H9 (cell line): Measurements from ENCODE around the gene C4orf33. TPM values are rescaled to one million over a fixed set of nuclear protein-coding genes. Genes with fewer than 3 reads are reported as not detected.

Source experiments
- DNase-seq: peaks from one replicate; pipeline ENCODE4 v3.0.0-alpha.2; 2017
- H2AFZ ChIP-seq: one replicate; pipeline ENCODE4 v1.6.1; 2013; ENCODE audit warnings: mild to moderate bottlenecking, low read length, control low read depth, moderate library complexity
- H2AK5ac ChIP-seq: 2 replicates; pipeline ENCODE4 v1.6.1; 2013; ENCODE audit warnings: low read length, control low read depth, mixed read lengths; ENCODE audit not compliant: insufficient read length
- H2BK120ac ChIP-seq: one replicate; pipeline ENCODE4 v1.6.1; 2013; ENCODE audit warnings: low read depth, mild to moderate bottlenecking, low read length, control low read depth, inconsistent platforms; ENCODE audit not compliant: poor library complexity, severe bottlenecking
- H2BK12ac ChIP-seq: 2 replicates; pipeline ENCODE4 v1.6.1; 2013; ENCODE audit warnings: low read length, control low read depth, mixed read lengths, low read depth; ENCODE audit not compliant: insufficient read length
- H2BK15ac ChIP-seq: 2 replicates; pipeline ENCODE4 v1.6.1; 2013; ENCODE audit warnings: low read depth, low read length, control low read depth
- H2BK20ac ChIP-seq: one replicate; pipeline ENCODE4 v1.6.1; 2013; ENCODE audit warnings: low read depth, mild to moderate bottlenecking, low read length, control low read depth, inconsistent platforms; ENCODE audit not compliant: poor library complexity, severe bottlenecking
- H2BK5ac ChIP-seq: 2 replicates; pipeline ENCODE4 v1.6.1; 2013; ENCODE audit warnings: low read length, control low read depth, mixed read lengths; ENCODE audit not compliant: insufficient read length
- H3K14ac ChIP-seq: 2 replicates; pipeline ENCODE4 v1.6.1; 2013; ENCODE audit warnings: low read length, control low read depth; ENCODE audit not compliant: insufficient read depth
- H3K18ac ChIP-seq: 2 replicates; pipeline ENCODE4 v1.6.1; 2013; ENCODE audit warnings: low read depth, mild to moderate bottlenecking, mixed read lengths, low read length, control low read depth; ENCODE audit not compliant: insufficient read length
- H3K23ac ChIP-seq: 2 replicates; pipeline ENCODE4 v1.6.1; 2013; ENCODE audit warnings: low read length, control low read depth, mixed read lengths, low read depth; ENCODE audit not compliant: insufficient read length
- H3K23me2 ChIP-seq: 2 replicates; pipeline ENCODE4 v1.6.1; 2013; ENCODE audit warnings: low read depth, mild to moderate bottlenecking, mixed read lengths, low read length, control low read depth; ENCODE audit not compliant: insufficient read length, poor library complexity, severe bottlenecking
- H3K27ac ChIP-seq: 2 replicates; pipeline ENCODE4 v1.5.1; 2013; ENCODE audit warnings: low read length, control low read depth, mixed read lengths, low read depth; ENCODE audit not compliant: insufficient read length
- H3K27me3 ChIP-seq: 2 replicates; pipeline ENCODE4 v1.6.1; 2013; ENCODE audit warnings: low read length, control low read depth, inconsistent platforms; ENCODE audit not compliant: insufficient read depth
- H3K4ac ChIP-seq: 2 replicates; pipeline ENCODE4 v1.6.1; 2013; ENCODE audit warnings: low read depth, mild to moderate bottlenecking, control low read depth, inconsistent platforms, low read length, moderate library complexity
- H3K4me1 ChIP-seq: 2 replicates; pipeline ENCODE4 v1.6.1; 2013; ENCODE audit warnings: low read length, control low read depth, inconsistent platforms; ENCODE audit not compliant: insufficient read depth
- H3K4me2 ChIP-seq: 2 replicates; pipeline ENCODE4 v1.6.1; 2013; ENCODE audit warnings: low read length, control low read depth, mixed read lengths; ENCODE audit not compliant: insufficient read length, insufficient read depth
- H3K56ac ChIP-seq: 2 replicates; pipeline ENCODE4 v1.6.1; 2013; ENCODE audit warnings: low read depth, mild to moderate bottlenecking, mixed read lengths, low read length, control low read depth; ENCODE audit not compliant: insufficient read length
- H3K79me1 ChIP-seq: 2 replicates; pipeline ENCODE4 v1.6.1; 2013; ENCODE audit warnings: low read depth, mild to moderate bottlenecking, moderate library complexity, low read length, control low read depth, inconsistent platforms; ENCODE audit not compliant: insufficient read depth, poor library complexity, severe bottlenecking
- H3K79me2 ChIP-seq: 2 replicates; pipeline ENCODE4 v1.6.1; 2013; ENCODE audit warnings: low read length, control low read depth, inconsistent platforms; ENCODE audit not compliant: insufficient read depth
- H3K9ac ChIP-seq: 2 replicates; pipeline ENCODE4 v1.6.1; 2013; ENCODE audit warnings: low read length, control low read depth, mixed read lengths; ENCODE audit not compliant: insufficient read length; ENCODE audit errors: extremely low read depth
- H3K9me3 ChIP-seq: one replicate; pipeline ENCODE4 v1.6.1; 2013; ENCODE audit warnings: low read depth, low read length, inconsistent platforms; ENCODE audit not compliant: control insufficient read depth
- H3T11ph ChIP-seq: one replicate; pipeline ENCODE4 v1.6.1; 2013; ENCODE audit warnings: mild to moderate bottlenecking, low read length, control low read depth, inconsistent platforms
- H4K20me1 ChIP-seq: one replicate; pipeline ENCODE4 v1.6.1; 2013; ENCODE audit not compliant: control insufficient read depth, insufficient read length, insufficient read depth
- H4K5ac ChIP-seq: 2 replicates; pipeline ENCODE4 v1.6.1; 2013; ENCODE audit warnings: low read depth, mild to moderate bottlenecking, mixed read lengths, low read length, control low read depth; ENCODE audit not compliant: insufficient read length
- H4K8ac ChIP-seq: replicated peaks from 2 replicates; pipeline ENCODE4 v1.6.1; 2013; ENCODE audit warnings: low read length, control low read depth, mixed read lengths, low read depth; ENCODE audit not compliant: insufficient read length
- H4K91ac ChIP-seq: 2 replicates; pipeline ENCODE4 v1.6.1; 2013; ENCODE audit warnings: low read depth, mild to moderate bottlenecking, moderate library complexity, mixed read lengths, low read length, control low read depth; ENCODE audit not compliant: insufficient read length
- H3K27ac Mint-ChIP-seq, 3 experiments: 2 replicates in 2 of 3; 3 replicates in 1 of 3; pipeline ENCODE4 v1.8.0; 2020 to 2021; ENCODE audit warnings: mixed read lengths in 3 of 3, mild to moderate bottlenecking in 1 of 3, moderate library complexity in 1 of 3
- H3K27me3 Mint-ChIP-seq: 2 replicates; pipeline ENCODE4 v1.8.0; 2021; ENCODE audit warnings: low read depth, mild to moderate bottlenecking, moderate library complexity, mixed read lengths
- H3K36me3 Mint-ChIP-seq, 3 experiments: 2 replicates in 2 of 3; 3 replicates in 1 of 3; pipeline ENCODE4 v1.8.0; 2020 to 2021; ENCODE audit warnings: low read depth in 3 of 3, mixed read lengths in 3 of 3; ENCODE audit not compliant: insufficient read depth in 1 of 3
- H3K4me1 Mint-ChIP-seq, 2 experiments: 2 replicates each; pipeline ENCODE4 v1.8.0; 2020; ENCODE audit warnings: mixed read lengths in 2 of 2
- H3K4me3 Mint-ChIP-seq, 2 experiments: 2 replicates in 1 of 2; 3 replicates in 1 of 2; pipeline ENCODE4 v1.8.0; 2020 to 2021; ENCODE audit warnings: mild to moderate bottlenecking in 2 of 2, mixed read lengths in 2 of 2, moderate library complexity in 1 of 2
- H3K9me3 Mint-ChIP-seq, 2 experiments: 2 replicates in 1 of 2; 3 replicates in 1 of 2; pipeline ENCODE4 v1.8.0; 2020; ENCODE audit warnings: mild to moderate bottlenecking in 2 of 2, mixed read lengths in 2 of 2, moderate library complexity in 1 of 2
- CTCF ChIP-seq: fragments of 200-600 bp; sonication (generic); conservative IDR thresholded peaks from 3 replicates; pipeline ENCODE4 v1.8.0; 2021; ENCODE audit warnings: antibody characterized with exemption, mild to moderate bottlenecking
- WGBS: extraction: QIAGEN DNeasy Blood & Tissue Kit; methylation state at CpG from one replicate; pipeline ENCODE4 v1.1.7; 2013; ENCODE audit warnings: missing lambda C conversion rate, low lambda C conversion rate, mixed read lengths; ENCODE audit not compliant: insufficient read length; ENCODE audit errors: extremely low coverage; 5-methylcytosine and 5-hydroxymethylcytosine counted together
- total RNA-seq: library from RNA; stranded (reverse); gene quantifications from 2 replicates; pipeline ENCODE4 v1.2.1, GENCODE V29; 2021

The C4orf33 gene
- total RNA-seq, 1 experiment from 2014 or later: 7.4 TPM

- no peak overlapping the region for H2BK120ac ChIP-seq
- no peak overlapping the region for H3K4ac ChIP-seq
- no peak overlapping the region for H2BK20ac ChIP-seq
- Mint-ChIP-seq H3K9me3 (peaks cover 0 to 2% of the 10 kb centered on the region in 2 experiments; a peak in 2 of 5 replicates), H3K27ac (no peak overlapping the region), H3K36me3 (no peaks in the 10 kb centered on the region), H3K4me3 (no peak overlapping the region), H3K27me3 (no peaks in the 10 kb centered on the region), H3K4me1 (no peaks in the 10 kb centered on the region)
- H4K91ac ChIP-seq: no peak overlapping the region
- H3T11ph ChIP-seq: no peak overlapping the region
- WGBS: no CpG with 5 or more reads among the region's 2 CpGs
- no peak for DNase-seq
- H3K23me2 ChIP-seq: no peaks in the 10 kb centered on the region
- no peak overlapping the region for H3K18ac ChIP-seq
- no peak overlapping the region for H2AK5ac ChIP-seq
- no peaks in the 10 kb centered on the region for H3K79me2 ChIP-seq
- no peaks in the 10 kb centered on the region for H4K20me1 ChIP-seq
- no peaks in the 10 kb centered on the region for H3K79me1 ChIP-seq
- H3K9me3 ChIP-seq: no peaks in the 10 kb centered on the region
- no peak overlapping the region for H3K4me2 ChIP-seq
- no peak overlapping the region for H3K56ac ChIP-seq
- H3K27ac ChIP-seq: no peak overlapping the region
- H4K8ac ChIP-seq: no peak overlapping the region
- H3K23ac ChIP-seq: no peak overlapping the region
- no peak overlapping the region for H3K14ac ChIP-seq
- H2BK5ac ChIP-seq: no peak overlapping the region
- no peaks in the 10 kb centered on the region for H3K4me1 ChIP-seq
- TF ChIP-seq CTCF: no peak
- H3K27me3 ChIP-seq: no peaks in the 10 kb centered on the region
- no peak overlapping the region for H2BK15ac ChIP-seq
- no peak overlapping the region for H2BK12ac ChIP-seq
- no peak overlapping the region for H4K5ac ChIP-seq
- H3K9ac ChIP-seq: no peak overlapping the region
- H2AFZ ChIP-seq: no peak overlapping the region
Observed at GRCh38 chr4:129152350-129152749, 56.4 kb downstream of the C4orf33 start.
